HUDEP-2 (cell line): ENCODE data around the gene STK32C.
A peak's percentile ranks its signal among the peaks of the same experiment; 100 is the strongest.
"Not testable (repeated sequence)": the region's sequence is repeated elsewhere in the genome, so short reads cannot be mapped to it uniquely, and the experiment has no call there.

Experiments used
- DNase-seq, 76 experiments: peaks; one replicate each; lab custom pipeline; 2025; ENCODE audit not compliant: unreplicated experiment in 76 of 76; lab: John Stamatoyannopoulos, UW

Gene STK32C

DNA sequence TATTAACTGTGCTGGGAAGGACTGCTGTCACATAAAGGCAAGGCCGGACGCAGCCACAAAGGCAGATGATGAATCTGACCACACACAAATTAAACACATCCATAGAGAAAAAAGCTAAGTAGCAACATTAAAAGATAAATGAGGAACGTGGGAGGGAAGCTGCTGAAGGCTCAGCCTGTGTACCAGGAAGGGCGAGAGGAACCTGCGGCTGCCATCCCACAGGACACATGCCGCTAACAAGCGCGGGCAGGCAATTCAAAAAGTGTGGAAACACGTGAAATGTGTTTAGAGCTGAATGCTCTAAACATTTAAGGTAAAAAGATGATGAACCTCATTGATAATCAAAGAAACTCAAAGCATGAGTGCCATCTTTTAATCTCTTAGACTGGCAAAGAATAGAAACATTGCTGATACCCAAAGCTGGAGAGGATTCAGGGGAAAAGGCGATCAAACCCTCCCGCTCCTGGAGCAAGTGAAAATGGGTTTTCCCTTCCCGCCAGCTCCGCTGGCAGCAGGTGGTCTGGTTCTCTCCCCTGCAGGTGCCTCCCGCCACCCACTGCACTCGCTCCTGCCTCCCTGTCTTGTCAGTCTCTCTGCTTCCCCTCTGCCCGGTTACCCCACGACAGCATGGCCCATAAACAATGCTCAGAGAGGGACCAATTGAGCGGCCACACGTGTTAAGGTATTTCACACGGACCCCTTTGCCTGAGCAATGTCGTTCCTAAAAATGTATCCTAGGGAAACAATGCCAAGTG is 4.2 kb downstream of the STK32C start:
- no peak for DNase-seq

DNA sequence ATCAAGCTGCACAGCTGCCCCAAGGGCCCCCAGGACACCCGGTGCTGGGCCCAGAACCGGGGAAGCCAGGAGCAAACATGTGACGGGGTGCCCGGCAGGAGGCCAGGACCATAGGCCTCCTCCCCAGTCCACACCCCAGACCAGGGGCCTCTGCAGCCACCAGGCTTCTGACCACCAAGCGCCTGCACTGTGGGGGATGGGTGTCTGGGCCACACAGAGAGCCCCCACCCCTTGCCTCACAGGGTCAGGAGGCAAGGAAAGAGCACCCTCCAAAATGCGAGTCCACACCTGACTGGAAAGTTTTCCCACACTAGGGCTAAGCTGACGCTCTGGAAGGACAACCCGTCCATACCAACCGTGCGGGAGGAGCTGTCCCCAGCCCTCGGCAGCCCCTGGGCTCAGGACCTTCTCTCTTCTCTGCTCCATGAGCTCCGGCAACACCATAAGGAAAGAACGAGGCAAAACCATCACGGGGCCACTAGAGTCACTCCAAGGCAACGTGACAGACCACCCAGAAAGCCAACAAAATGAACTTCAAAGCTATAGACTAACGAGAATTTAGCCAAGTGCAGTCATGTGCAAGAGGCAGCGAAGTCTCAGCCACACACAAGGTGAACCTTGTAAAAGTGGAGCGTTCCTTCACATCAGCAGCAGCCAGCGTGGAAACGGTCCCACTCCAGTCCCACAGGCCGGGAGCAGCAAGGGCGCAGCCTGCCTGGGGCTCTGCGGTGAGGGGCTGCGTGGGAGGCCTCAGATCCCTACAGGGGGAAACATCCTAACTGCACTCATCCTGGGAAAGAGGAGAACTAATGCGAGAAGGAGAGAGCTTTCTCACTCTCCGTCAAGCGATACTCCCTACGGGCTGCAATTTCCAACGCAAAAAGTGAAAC is 5.1 kb downstream of the STK32C start:
- no peak for DNase-seq

DNA sequence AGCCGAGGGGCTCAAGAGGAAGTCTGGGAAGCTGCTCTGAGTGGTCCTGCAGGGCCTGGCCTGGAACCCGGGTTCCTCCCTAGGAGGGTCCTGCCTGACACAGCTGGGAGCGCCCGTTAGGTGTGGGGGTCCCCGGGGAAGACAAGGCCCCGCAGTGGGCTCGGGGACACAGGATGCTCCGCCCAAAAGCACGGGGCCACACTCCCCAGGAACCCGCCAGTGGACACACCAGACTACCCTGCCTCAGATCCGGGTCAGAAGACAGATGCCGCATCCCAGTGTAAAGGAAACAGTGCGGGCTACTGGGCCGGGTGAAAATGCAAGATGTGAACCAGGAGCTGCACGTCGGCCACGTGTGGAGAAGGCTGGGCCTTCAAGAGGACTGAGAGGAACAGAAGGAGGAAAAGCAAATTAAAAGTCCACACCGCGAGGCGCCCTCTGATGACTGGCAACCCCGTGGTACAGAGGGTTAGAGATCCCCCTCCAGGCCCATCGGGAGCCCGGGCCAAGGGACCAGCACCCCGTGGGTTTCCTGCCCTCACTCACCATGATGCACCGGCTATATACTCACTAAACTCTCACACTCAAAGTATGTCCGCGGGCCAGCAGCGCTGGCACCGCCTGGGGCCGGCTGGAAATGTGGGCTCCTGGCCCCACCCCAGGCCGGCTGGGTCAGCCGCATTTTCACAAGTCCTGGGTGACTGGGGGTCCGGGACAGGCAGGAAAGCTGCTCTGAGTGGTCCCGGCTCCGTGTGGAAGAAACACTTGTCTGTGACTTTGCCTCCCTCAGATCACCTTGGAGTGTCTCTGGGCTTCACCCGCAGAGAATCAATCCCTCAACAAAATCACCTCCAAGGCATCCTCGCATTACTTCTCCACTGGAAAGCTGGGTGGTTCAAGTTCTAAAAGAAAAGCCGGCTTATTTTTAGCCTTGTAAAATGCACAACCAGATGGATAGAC is 6.1 kb downstream of the STK32C start:
- no peak for DNase-seq

DNA sequence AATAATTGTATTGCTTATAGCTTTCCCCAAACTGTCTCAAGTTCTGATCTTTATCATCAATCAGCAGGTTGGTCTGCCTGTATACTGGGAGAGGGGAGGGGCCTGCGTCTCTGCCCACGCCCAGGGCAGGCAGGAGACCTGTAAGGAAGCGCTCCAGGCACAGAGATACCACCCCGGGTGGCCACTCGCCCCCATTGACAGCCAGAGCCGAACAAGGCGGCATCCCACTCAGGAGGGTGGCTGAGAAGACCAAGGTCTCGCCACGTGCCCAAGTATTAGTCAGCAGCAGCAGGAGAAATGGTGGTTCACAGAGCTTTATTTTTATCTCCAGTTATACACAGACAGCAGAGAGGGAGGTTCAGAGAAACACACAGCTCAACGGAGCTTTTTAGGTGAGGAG is 7.2 kb downstream of the STK32C start:
- peak in 1 of 76 experiments; percentile 10 for DNase-seq

DNA sequence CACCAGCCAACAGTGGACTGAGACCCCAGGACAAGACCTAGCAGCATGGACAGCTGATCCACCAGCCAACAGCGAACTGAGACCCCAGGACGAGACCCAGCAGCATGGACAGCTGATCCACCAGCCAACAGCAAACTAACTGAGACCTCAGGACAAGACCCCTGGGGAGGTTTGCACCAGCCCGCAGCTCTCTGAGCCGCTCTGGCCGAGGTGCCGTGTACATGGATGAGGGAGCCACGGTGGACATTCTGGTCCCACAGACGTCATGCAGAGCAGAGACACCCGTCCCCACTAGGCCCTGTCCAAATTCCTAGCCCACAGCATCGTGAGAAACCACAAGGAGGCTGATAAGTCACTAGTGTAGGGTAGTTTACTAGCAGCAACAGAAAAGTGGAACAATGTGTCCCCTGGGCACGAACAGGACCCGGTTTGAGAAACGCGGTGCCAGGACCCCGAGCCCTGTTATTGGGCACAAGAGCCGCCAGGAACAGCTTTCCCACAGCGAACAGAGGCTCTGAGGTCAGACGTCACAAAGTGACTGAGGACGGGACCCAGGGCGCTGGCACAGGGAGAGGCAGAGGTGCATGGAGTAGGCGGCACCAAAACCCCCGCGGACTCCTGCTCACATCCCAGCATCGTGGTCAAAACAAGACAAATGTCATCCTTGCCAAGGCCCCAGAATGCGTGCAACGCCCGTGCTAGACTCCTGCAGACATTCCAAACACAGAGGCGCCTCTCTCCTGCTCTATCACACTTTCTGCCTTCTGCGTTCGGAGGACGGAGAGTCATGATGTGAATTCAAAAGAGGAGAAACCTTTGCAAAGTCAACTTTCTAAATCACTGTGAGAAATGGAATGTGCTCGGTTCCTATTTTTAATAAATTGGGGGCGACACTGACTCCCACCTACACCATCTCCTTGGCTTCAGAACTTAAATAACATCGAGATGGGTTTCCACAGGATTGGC is 8.1 kb downstream of the STK32C start:
- DNase-seq: no peak

DNA sequence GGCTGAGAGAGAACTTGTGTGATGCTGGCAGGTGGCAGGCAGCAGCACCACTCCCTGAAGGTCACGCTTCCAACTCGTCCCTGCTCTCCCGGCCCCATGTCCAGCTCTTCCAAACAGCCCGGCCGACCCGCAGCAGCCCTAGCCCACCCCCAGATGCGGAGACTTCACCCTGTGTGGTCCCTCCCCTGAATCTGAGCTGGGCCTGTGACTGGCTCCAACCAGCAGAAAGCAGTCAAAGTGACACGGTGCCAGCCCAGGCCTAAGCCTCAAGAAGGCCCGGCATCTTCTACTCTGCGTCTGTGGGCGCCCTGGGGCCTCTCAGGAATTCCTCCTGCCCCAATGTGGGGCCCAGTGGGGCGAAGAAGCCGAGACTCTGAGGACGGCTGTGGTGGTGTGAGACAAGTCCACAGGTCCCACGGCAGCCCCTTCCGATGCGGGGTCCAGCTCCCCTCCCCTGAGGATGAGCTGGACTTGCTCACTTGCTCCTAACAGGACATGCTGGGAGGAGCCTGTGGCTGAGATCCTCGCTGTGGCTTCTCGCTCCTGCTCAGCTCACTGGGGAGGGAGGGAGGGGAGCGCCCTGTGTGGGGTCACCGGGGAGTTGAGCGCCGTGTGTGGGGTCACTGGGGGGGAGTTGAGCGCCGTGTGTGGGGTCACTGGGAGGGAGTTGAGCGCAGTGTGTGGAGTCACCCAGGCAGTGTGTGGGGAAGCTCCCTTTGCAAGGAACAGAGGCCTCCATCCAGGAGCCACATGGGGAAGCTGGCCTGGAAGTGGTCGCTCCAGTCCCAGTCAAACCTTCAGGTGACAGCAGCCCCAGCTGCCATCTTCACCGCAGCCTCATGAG is 9.5 kb downstream of the STK32C start:
- DNase-seq: no peak

DNA sequence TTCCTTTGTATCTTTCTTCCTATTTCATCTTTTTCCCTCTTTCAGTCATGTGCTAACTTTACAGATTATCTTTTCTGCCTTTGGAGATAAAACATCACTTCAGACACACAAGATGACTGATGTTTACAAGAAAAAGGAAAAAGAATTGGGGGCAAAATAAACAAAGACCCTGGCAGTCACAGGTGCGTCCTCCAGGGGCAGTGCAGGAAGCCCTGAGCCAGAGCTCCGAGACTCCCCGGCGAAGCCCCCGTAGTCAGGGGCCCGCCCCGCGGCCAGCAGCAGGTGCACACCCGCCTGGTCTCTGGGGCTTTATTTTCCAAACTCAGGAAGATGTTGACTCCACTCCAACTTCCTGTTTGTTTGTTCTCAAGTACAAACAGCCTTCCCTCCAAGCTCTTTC is 10.2 kb downstream of the STK32C start:
- DNase-seq: no peak

DNA sequence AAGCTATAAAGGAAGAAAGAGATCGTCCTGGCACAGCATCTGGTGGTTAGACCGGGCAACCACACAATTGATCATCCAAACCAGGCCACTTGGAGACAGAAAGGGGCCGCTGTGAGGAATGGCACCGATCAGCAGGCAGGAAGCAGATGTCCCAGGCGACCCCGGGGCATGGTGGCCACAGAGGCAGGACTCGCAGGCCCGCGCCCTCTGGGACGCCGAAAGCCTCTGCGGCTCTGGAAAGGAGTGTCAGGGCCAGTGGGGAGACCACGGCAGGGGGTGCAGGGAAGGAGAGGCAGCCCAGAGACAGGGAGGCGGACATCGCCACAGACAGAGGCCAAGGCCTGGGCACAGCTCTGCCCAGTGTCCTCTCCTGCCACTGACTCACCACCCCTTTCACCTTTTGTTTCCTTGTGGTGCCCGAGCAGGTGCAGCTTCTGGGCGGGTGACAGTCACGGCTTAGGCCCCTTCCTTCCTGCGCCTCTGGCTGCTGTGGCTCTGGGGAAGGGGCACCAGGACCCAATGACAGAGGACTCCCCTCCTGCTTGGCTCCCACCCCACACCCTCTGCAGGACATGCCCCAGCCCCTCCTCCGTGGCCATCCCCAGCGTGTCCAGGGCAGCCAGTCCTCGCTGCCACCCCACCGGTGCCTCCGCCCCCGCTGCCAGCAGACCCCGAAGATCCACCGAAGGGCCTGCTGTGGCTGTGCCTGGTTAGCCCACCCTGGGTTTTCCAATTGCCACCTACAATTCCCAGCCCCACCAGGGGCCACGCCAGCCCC is 10.9 kb downstream of the STK32C start:
- no peak for DNase-seq

DNA sequence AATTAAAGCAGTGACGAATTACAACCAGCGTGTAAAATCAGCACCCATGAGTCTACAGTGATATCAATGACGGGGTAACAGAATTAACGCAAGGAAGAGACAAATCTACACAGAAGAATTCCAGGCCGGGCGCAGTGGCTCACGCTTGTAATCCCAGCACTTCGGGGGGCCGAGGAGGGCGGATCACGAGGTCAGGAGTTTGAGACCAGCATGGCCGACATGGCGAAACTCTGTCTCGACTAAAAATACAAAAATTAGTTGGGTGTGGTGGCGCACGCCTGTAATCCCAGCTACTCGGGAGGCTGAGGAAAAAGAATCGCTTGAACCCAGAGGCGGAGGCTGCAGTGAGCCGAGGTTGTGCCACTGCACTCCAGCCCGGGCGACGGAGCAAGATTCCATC is 12.3 kb downstream of the STK32C start:
- not testable (repeated sequence) for DNase-seq

DNA sequence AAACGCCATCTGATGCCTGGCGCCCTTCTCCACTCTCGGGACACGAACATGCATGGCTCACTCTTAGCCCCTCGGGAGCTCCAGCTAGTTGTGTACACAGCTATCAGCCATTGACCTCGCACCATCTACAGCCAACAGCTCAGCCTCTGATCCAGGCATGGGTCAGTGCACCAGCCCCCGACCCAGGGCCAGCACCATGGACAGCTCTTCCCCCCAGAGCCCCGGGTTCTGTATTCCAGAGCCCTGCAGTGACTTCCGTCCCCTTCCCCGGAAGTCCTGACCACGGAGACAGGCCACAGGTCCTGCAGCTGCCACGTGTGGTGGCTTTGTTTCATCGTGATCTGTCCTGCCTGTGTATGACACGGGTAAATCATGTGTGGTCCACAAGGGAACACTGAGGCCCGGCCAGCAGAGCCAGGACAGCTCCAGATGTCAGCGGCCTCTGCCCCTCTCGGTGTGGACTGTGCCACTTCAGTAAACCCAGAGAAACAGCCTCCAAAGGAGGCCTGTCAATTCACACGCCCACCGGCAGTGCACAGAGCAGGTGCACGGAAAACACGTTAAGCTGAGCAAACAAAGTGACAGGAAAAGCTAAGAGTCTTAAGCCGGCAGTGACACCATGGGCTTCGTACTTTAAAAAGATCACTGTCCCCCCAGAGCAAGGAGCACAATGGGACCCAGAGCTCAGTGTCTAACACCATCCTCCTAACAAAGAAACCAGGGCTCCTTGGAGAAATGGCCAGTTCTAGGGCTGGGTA is 13.0 kb downstream of the STK32C start:
- DNase-seq: no peak

DNA sequence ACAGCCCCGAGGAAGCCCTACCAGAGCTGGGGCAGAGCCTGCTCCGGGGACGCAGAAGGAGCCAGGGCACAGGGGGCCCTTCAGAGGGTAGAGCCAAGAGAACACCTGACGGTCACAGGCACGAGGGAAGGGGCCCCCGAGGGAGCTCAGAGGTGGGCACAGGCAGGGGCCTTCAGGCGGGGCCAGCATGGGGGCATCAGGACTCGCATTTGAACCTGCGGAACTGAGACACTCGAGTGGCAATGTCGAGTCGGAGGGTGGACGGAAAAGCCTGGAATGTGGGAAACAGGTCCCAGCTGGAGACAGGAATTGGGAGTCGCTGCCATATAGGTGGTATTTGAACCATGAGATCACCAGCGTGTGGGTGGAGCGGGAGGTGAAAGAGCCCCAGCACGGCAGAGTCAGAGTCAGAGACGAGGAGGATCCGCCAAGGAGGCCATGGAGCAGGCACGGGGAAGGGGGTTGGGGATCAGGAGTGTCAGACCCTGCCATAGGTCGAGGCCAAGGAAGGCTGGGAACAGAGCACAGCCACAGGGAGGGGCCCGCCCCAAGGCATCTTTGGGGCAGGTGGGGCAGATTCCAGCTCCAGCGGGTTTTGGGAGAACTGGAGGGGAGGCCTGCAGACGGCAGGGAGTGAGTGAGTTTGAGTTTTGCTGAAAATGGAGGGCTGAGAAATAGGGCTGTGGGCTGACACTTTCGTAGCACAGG is 13.8 kb downstream of the STK32C start:
- no peak for DNase-seq

DNA sequence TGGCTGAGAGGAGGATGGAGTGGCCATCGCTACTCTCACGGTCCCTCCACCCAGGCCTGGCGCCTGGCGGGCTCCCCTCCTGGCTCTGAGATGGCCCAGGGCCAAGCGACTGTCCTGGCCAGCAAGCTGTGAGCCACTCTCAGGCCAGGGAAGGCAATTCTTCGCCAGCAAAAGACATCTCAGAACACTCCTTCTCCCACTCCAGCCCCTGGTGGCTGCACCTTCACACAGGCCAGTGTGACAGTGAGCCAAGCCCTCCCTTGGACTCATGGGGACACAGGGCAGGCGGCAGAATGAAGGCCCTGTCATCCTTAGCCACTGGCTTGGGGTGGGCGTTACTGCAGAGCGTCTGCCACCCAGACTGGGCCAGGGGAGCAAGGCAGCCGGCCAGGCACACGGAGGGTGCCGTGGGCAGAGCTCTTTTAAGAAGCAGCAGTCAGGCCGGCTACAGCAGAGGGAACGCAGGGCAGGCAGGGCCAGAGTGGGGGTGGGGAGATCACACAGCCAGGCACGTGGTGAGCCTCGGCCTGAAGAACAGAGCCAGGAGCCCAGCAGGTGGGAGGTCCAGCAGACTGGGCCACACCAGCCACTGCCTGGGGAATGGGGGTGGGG is 14.4 kb downstream of the STK32C start:
- DNase-seq: no peak

DNA sequence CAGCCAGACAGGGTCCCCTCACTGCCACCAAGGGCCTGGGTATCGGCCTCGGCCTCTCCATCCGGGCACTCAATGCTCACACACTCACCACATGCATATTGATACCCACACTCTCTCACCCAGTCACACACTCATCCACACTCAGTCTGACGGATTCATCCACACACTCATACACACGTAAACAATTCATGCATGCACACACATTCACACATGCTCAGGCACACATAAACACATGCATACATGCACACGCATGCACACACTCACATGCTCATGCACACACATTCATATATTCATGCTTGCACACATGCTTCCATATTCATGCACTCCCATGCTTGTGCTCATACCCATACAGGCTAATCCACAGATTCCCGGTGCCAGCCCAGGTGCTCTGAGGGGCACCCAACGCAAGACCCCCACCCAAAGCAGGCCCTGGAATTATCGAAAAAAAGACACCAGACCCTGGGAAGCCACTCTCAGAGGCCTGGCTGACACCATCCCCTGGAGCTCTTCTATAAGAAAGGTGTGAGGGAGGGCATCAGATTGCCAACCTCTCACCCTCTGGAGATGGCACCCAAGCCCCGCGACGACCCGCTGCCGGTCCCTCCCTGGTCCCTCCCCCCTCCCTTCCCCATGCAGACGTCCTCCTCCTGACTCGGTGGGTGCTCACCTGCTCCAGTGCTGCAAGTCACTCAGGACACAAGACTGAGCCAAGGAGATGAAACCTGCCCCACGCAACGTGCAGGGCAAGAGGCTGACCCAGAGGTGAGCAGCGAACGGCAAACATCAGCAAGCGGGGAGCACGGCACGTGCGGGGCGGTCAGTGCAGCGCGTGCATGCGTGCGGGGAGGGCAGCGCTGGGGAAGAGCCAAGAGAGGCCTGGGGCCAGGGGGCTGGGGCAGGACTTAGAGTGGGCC is 15.2 kb downstream of the STK32C start:
- no peak for DNase-seq

DNA sequence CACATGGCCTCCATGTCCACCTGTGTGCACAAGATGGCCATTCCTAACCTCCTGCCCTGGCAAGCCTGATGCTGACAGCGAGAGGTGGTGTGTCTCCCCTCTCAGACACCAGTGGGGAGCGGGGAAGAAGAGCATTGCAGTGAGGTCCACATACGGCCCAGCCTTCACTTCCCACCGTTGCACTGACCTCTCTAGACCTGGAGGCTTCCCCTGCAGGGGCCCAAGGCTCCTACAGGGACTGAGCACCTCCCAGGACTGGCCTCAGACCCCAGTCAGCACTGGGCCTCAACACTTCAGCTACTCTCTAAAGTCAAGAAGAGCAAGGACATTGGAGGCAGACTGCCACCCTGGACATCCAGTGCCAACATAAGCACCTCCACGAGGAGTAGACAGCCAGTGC is 15.9 kb downstream of the STK32C start:
- no peak for DNase-seq

DNA sequence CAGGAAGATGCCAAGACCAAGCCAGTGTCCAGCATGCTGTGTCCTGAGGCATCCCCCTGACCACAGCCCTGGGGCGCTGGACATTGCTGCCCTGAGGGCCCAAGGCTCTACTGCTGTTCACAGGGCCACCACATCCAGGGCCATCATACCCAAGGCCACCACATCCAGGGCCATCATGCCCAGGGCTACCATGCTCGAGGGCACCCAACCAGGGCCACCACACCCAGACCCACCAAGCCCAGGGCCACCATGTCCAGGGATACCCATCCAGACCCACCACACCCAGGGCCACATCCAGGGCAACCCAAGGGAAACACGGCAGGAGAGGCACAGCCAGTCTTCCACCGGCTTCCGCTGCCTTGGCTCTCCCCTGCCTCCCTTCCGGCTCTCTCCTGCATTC is 17.1 kb downstream of the STK32C start:
- DNase-seq: no peak
